ENCODE results near the gene ST3GAL4. TPM values are rescaled to one million over a fixed set of nuclear protein-coding genes. Genes with fewer than 3 reads are reported as not detected.
"Not testable (repeated sequence)": the region's sequence is repeated elsewhere in the genome, so short reads cannot be mapped to it uniquely, and the experiment has no call there.

ST3GAL4 gene
- total and polyA plus RNA-seq, 9 of the 15 experiments (the other 6 are each of a cell fraction or from before 2014, with no cell fraction given) = 0.27 to 22.9 (median 10.5) TPM

DNA sequence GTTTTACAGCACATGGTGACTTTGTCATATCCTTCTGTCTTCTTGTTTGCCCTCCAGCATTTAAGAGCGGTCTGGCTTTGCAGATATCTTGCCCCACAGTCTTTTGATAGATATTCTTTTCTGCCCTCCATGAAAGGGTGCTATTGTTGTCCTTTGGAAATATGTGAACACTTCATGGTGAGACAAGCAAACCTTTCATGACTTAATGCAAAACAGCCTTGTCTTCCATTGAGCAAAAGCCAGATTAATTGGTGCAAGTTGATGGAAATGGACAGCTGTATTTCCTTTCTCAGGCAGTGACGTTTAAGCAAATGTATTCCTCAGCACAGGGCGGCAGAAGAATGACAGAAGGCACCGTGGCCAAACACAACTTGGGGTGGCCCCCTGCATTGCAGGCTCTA, 47.2 kb upstream of the ST3GAL4 start:
- intact Hi-C loops (cut with micrococcal nuclease) (loop anchor here (5.0 kb wide), 2 partner anchors 386 to 409 kb away; no protein-coding TSS in a partner anchor), in situ Hi-C loops (cut with MboI) (loop anchor here (25.0 kb wide), 2 partner anchors 104 to 679 kb away; no protein-coding TSS in a partner anchor)
- peaks cover 8% of the 10 kb centered on the region; the same call in 2 of the 3 replicates for H3K36me3 ChIP-seq (ENCODE audit: control insufficient read depth, insufficient read depth, low read length)
- TF ChIP-seq GABPB2 (CRISPR knock-in tag; conservative IDR thresholded peaks at IDR 0.05) (no peak), ATF1 (CRISPR knock-in tag; IDR thresholded peaks at IDR 0.05) (no peak), ATF1 (tag; IDR thresholded peaks at IDR 0.05) (no peak), TAF1 (IDR thresholded peaks at IDR 0.05; ENCODE audit: control insufficient read depth, extremely low read depth, insufficient read depth, low read length, severe bottlenecking) (no peak)
- H3K4me2 ChIP-seq (ENCODE audit: insufficient read depth, low read length) = no peak overlapping the region
- no TSS peak for BruUV-seq (replicated peaks)
- no peak overlapping the region for H3K27ac ChIP-seq (ENCODE audit: extremely low read depth, low read depth, low read length)
- H3K9ac ChIP-seq (ENCODE audit: insufficient read depth in 1 of 2, low read depth in 2 of 2, low read length in 2 of 2) = no peak overlapping the region
- DNase-seq (ENCODE audit: extremely low read depth in 1 of 4, low spot score in 3 of 4) (no peak), FAIRE-seq (no peak), ATAC-seq (no peak)
- H3K4me3 ChIP-seq = no peak overlapping the region
- 63% methylated on average over 4 of the region's 4 CpGs for WGBS (ENCODE audit: insufficient coverage, low coverage, missing lambda C conversion rate)
- no peaks in the 10 kb centered on the region; the same call in 1 of the 2 replicates for H4K20me1 ChIP-seq (replicated peaks; ENCODE audit: control insufficient read depth, insufficient read depth, low read length)
- no peaks in the 10 kb centered on the region for H3K9me1 ChIP-seq (ENCODE audit: control insufficient read depth, insufficient read depth, low read length)
- ChIA-PET POLR2A (interaction anchor here (1.0 kb wide), 1 partner anchor 10 kb away, joined by 5 read pairs; no protein-coding TSS in a partner anchor), CTCF (ENCODE audit: low intra/inter-chr PET ratio) (interaction anchor here (0.7 to 1.1 kb wide), 2 partner anchors 53 to 83 kb away, joined by 3 read pairs; no protein-coding TSS in a partner anchor)
- H3K4me1 ChIP-seq (replicated peaks in 1 of 2; ENCODE audit: control insufficient read depth in 2 of 2, insufficient read depth in 2 of 2, low read length in 2 of 2) = peaks cover 4 to 7% of the 10 kb centered on the region in 2 experiments; a peak in 3 of 5 replicates
- no peaks in the 10 kb centered on the region; a peak in 1 of 5 replicates for H3K27me3 ChIP-seq (ENCODE audit: control insufficient read depth in 2 of 2, insufficient read depth in 2 of 2, low read length in 2 of 2)
- no peak overlapping the region for H2AFZ ChIP-seq (ENCODE audit: low read depth, low read length)
- H3K9me3 ChIP-seq (replicated peaks; ENCODE audit: control insufficient read depth, insufficient read depth, low read depth, low read length) = no peaks in the 10 kb centered on the region
- H3K79me2 ChIP-seq (ENCODE audit: control insufficient read depth, insufficient read depth, low read length) = peaks cover 12% of the 10 kb centered on the region; the same call in 2 of the 3 replicates

- H4K20me1 ChIP-seq (replicated peaks; ENCODE audit: control insufficient read depth, insufficient read depth, low read length); H3K4me1 ChIP-seq (replicated peaks in 1 of 2; ENCODE audit: control insufficient read depth in 2 of 2, insufficient read depth in 2 of 2, low read length in 2 of 2); H2AFZ ChIP-seq (ENCODE audit: low read depth, low read length); H3K4me2 ChIP-seq (ENCODE audit: insufficient read depth, low read length); H3K36me3 ChIP-seq (ENCODE audit: control insufficient read depth, insufficient read depth, low read length); H3K27me3 ChIP-seq (ENCODE audit: control insufficient read depth in 2 of 2, insufficient read depth in 2 of 2, low read length in 2 of 2); DNase-seq (ENCODE audit: extremely low read depth in 1 of 4, low spot score in 3 of 4); CTCF ChIA-PET (ENCODE audit: low intra/inter-chr PET ratio); ATAC-seq; FAIRE-seq; H3K27ac ChIP-seq (ENCODE audit: extremely low read depth, low read depth, low read length); H3K4me3 ChIP-seq; H3K79me2 ChIP-seq (ENCODE audit: control insufficient read depth, insufficient read depth, low read length); POLR2A ChIA-PET; BruUV-seq (replicated peaks); H3K9ac ChIP-seq (ENCODE audit: insufficient read depth in 1 of 2, low read depth in 2 of 2, low read length in 2 of 2); H3K9me3 ChIP-seq (replicated peaks; ENCODE audit: control insufficient read depth, insufficient read depth, low read depth, low read length); H3K9me1 ChIP-seq (ENCODE audit: control insufficient read depth, insufficient read depth, low read length): not testable (repeated sequence)
- in situ Hi-C loops (cut with MboI) = loop anchor here (25.0 kb wide), 2 partner anchors 104 to 679 kb away; no protein-coding TSS in a partner anchor
- intact Hi-C loops (cut with micrococcal nuclease) = loop anchor here (5.0 kb wide), 2 partner anchors 386 to 409 kb away; no protein-coding TSS in a partner anchor
- 79% methylated on average over 4 of the region's 4 CpGs for WGBS (ENCODE audit: insufficient coverage, low coverage, missing lambda C conversion rate)
These were observed 46.7 kb upstream of the ST3GAL4 start for GRCh38 chr11:126308771-126309170.

Measured in K562 (cell line).